Pancreas (tissue), 10 donors: ENCODE results near the gene GRB14. TPM values are rescaled to one million over a fixed set of nuclear protein-coding genes. Genes with fewer than 3 reads are reported as not detected.

Experiments used
- ATAC-seq, 4 donors: fragments of 200-7000 bp; cut with Tn5 transposase; one replicate each; pipeline versions ENCODE4 v1.8.0 to v1.9.1; 2020; ENCODE audit warnings: mild to moderate bottlenecking in 4 of 4, moderate library complexity in 4 of 4
- DNase-seq, 6 donors: peaks; one replicate each; pipeline ENCODE4 v3.0.0-alpha.2; 2020
- FAIRE-seq: peaks from 2 replicates; lab custom pipeline; 2012; peaks lifted over from hg19 to GRCh38; lab: Jason Lieb, UNC
- H3K27ac ChIP-seq, 4 donors: fragments of 200-600 bp; sonication (generic); 1 replicate in 3 of 4; 2 replicates in 1 of 4; pipeline versions ENCODE4 v1.5.0 to v1.8.0; 2020
- H3K27me3 ChIP-seq, 4 donors: fragments of 200-600 bp; one replicate each; pipeline ENCODE4 v1.8.0; 2021
- H3K36me3 ChIP-seq, 3 donors: fragments of 200-600 bp; sonication (generic) in 1 of 3; one replicate each; pipeline versions ENCODE4 v1.5.0 to v1.8.0; 2020 to 2021
- H3K4me1 ChIP-seq, 3 donors: fragments of 200-600 bp; one replicate each; pipeline ENCODE4 v1.8.0; 2021
- H3K4me3 ChIP-seq, 4 donors: fragments of 200-600 bp; sonication (generic) in 2 of 4; one replicate each; pipeline versions ENCODE4 v1.5.0 to v1.8.0; 2020 to 2021
- H3K9me3 ChIP-seq, 4 donors: fragments of 200-600 bp; one replicate each; pipeline ENCODE4 v1.8.0; 2021
- WGBS, 2 donors: extraction: QIAGEN DNeasy Blood & Tissue Kit; methylation state at CpG; one replicate each; pipeline ENCODE4 v1.1.7; 2013; 5-methylcytosine and 5-hydroxymethylcytosine counted together
- intact Hi-C, 3 donors: fragments of 100-400 bp; cut with DNase I; formaldehyde crosslinking; loops; one replicate each; pipeline versions ENCODE4 v1.11.1 to v1.14.2; 2022
- polyA plus RNA-seq, 2 donors: library from polyadenylated mRNA; stranded (reverse); fragments of 200-250 nt; gene quantifications; one replicate each; pipeline ENCODE4 v1.2.3, GENCODE V29; 2013
- total RNA-seq, 6 donors: library from RNA; stranded (reverse); fragmentation: NEBNext Ultra II Directional in 4 of 6; extraction: Animal tissue kit (Norgen Biotek cat#: 25700) in 4 of 6; gene quantifications; one replicate each; pipeline versions ENCODE4 v1.2.1 to v1.2.4, GENCODE V29; 2021 to 2023
- TF ChIP-seq, protein P1 (sequence below), 4 donors: fragments of 200-600 bp; sonication (generic) in 3 of 4; IDR thresholded peaks; one replicate each; pipeline versions ENCODE4 v1.5.0 to v1.8.0; 2021; ENCODE audit warnings: antibody characterized with exemption in 4 of 4
- donor health status: healthy with polysubstance abuse.
- donor health status: DM: no; HTN: no; CAD: no; lungs with moderate emphysema.
- donor health status: DM: no; HTN: no; CAD: no.
- donor health status: control.
- donor health status: control.
- donor health status: Bipolar disorder and iron deficiency.
- donor health status: DM: yes; HTN: yes; CAD: no.
- donor health status: DM: no; HTN: no; CAD: no.
- donor health status: DM: no; HTN: no; CAD: no.
- donor health status: DM: yes; HTN: yes; CAD: no.

Gene GRB14
- total and polyA plus RNA-seq, 8 donors, result 7.8 to 74.9 (median 15.1) TPM

DNA sequence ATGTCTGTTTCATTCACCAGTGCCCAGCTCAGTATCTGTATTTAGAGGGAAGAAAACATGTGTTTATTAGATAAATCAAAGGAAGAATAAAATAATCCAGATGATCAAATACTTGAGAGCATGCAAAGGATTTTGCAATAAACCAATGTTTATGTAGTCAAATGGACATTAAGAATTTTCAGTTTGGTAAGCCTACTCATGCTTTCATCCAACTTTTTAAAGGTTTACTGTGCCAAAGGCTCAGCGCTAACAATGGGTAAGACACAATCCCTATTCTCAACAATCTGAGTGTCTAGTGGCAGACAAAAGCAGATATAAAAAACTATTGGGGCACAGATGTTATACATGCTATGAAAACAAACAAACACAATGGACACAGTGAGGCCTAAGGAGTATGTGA is 26.3 kb downstream of the GRB14 start:
- ATAC-seq (no peak), FAIRE-seq (no peak), DNase-seq (no peak)
- no peaks in the 10 kb centered on the region for H3K36me3 ChIP-seq
- TF ChIP-seq, protein P1, sequence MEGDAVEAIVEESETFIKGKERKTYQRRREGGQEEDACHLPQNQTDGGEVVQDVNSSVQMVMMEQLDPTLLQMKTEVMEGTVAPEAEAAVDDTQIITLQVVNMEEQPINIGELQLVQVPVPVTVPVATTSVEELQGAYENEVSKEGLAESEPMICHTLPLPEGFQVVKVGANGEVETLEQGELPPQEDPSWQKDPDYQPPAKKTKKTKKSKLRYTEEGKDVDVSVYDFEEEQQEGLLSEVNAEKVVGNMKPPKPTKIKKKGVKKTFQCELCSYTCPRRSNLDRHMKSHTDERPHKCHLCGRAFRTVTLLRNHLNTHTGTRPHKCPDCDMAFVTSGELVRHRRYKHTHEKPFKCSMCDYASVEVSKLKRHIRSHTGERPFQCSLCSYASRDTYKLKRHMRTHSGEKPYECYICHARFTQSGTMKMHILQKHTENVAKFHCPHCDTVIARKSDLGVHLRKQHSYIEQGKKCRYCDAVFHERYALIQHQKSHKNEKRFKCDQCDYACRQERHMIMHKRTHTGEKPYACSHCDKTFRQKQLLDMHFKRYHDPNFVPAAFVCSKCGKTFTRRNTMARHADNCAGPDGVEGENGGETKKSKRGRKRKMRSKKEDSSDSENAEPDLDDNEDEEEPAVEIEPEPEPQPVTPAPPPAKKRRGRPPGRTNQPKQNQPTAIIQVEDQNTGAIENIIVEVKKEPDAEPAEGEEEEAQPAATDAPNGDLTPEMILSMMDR (IDR thresholded peaks at IDR 0.05), result no peak
- intact Hi-C loops, result no loop called here
- no peaks in the 10 kb centered on the region for H3K27me3 ChIP-seq
- H3K4me3 ChIP-seq, result no peak overlapping the region
- no peaks in the 10 kb centered on the region for H3K9me3 ChIP-seq
- H3K27ac ChIP-seq, result no peak overlapping the region
- no peaks in the 10 kb centered on the region for H3K4me1 ChIP-seq
- 96 to 97% methylated on average over 1 of the region's 1 CpG for WGBS, 2 donors

DNA sequence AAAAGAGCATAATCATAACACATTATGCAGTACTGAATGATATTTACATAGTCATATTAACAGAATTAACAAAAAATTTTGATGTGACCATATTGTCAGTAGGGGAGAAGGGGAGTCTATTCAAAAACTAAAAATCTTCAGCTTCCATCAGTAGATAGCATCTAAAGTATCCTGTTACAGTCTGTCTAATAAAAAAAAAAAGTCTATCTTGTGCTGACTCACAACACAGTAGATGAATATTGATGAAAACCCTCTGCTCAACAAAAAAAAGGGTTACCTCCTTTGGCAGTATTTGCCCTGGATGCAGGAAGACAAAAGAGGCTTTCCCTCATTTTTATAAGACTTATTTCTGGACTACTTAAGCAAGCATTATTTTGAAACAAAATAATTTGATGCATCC is 27.3 kb downstream of the GRB14 start:
- H3K9me3 ChIP-seq, result no peaks in the 10 kb centered on the region
- H3K27me3 ChIP-seq, result no peaks in the 10 kb centered on the region
- DNase-seq (no peak), ATAC-seq (no peak), FAIRE-seq (no peak)
- intact Hi-C loops, result no loop called here
- H3K36me3 ChIP-seq, result no peaks in the 10 kb centered on the region
- H3K4me1 ChIP-seq, result no peaks in the 10 kb centered on the region
- H3K4me3 ChIP-seq, result no peak overlapping the region
- TF ChIP-seq, protein P1 (IDR thresholded peaks at IDR 0.05), result no peak
- H3K27ac ChIP-seq, result no peak overlapping the region

DNA sequence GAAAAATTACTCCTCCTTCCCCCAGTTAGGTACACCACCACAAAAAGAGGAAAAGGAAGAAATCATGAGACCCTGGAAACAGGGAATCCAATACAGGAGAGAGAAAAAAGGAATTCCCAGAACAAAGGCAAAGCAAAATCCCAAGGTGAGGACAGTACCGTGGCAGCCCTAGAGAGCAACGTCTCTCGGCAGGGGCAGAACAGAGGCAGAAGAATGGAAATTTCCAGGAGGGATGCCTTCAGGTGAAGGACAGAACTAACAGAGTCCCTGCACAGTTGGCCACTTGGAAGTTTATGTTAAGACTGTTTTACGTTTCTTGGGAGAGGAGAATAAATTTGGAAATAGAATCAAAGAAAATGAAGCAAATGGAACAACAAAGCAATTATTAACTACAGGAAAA is 27.7 kb downstream of the GRB14 start:
- no peaks in the 10 kb centered on the region for H3K4me1 ChIP-seq
- TF ChIP-seq, protein P1 (IDR thresholded peaks at IDR 0.05), result no peak
- H3K27me3 ChIP-seq, result no peaks in the 10 kb centered on the region
- H3K27ac ChIP-seq, result no peak overlapping the region
- H3K9me3 ChIP-seq, result no peaks in the 10 kb centered on the region
- intact Hi-C loops, result no loop called here
- no peak for DNase-seq
- no peak overlapping the region for H3K4me3 ChIP-seq
- H3K36me3 ChIP-seq, result no peaks in the 10 kb centered on the region
- no peak for FAIRE-seq
- 83 to 88% methylated on average over 4 of the region's 4 CpGs for WGBS, 2 donors
- ATAC-seq, result no peak

DNA sequence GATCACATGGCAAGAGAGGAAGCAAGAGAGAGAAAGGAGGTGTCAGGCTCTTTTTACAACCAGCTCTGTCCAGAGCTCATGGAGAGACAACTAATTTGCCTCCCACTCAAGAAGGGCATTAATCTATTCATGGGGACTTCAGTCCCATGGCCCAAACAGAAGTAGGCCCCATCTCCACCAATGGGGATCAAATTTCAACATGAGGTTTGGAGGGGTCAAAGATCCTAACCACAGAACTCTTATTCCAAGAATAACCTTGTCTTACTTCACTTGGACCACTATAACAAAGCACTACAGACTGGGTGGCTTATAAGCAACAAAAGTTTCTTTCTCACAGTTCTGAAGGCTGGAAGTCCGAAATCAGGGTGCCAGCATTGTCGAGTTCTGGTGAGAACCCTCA is 31.8 kb downstream of the GRB14 start:
- FAIRE-seq (no peak), DNase-seq (no peak), ATAC-seq (no peak)
- TF ChIP-seq, protein P1 (IDR thresholded peaks at IDR 0.05), result no peak
- H3K4me3 ChIP-seq, result no peak overlapping the region
- H3K27ac ChIP-seq, result no peak overlapping the region
- 94 to 95% methylated on average over 2 of the region's 2 CpGs for WGBS, 2 donors
- intact Hi-C loops, result no loop called here
- H3K4me1 ChIP-seq, result no peaks in the 10 kb centered on the region
- H3K36me3 ChIP-seq, result no peaks in the 10 kb centered on the region
- no peaks in the 10 kb centered on the region for H3K27me3 ChIP-seq
- no peaks in the 10 kb centered on the region for H3K9me3 ChIP-seq

DNA sequence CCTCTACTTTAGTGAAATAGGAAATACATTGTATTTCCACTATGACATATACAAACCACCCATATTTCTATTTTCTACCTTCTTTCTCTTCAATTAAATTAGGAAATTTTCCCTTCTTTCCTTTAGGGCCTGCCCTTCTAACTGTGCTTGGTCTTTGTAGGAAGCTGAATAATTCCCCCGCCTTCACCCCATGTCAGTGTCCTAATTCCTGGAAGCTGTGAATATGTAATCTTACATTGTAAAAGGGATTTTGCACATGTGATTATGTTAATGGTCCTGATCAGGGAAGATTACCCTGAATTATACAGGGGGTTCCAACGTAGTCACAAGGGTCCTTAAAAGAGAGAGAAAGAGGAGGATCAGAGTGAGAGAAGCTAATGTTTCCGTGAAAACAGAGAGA is 40.2 kb downstream of the GRB14 start:
- 91 to 93% methylated on average over 3 of the region's 3 CpGs for WGBS, 2 donors
- ATAC-seq (no peak), FAIRE-seq (no peak), DNase-seq (no peak)
- H3K36me3 ChIP-seq, result no peaks in the 10 kb centered on the region
- no peak overlapping the region for H3K4me3 ChIP-seq
- no peaks in the 10 kb centered on the region for H3K9me3 ChIP-seq
- intact Hi-C loops, result no loop called here
- TF ChIP-seq, protein P1 (IDR thresholded peaks at IDR 0.05), result no peak
- no peaks in the 10 kb centered on the region for H3K4me1 ChIP-seq
- H3K27ac ChIP-seq, result no peak overlapping the region
- peaks cover 0 to 5% (median 0%) of the 10 kb centered on the region in 4 donors for H3K27me3 ChIP-seq
